ENCODE results near the gene SNX10. TPM values are rescaled to one million over a fixed set of nuclear protein-coding genes. Genes with fewer than 3 reads are reported as not detected.
"Not testable (repeated sequence)": the region's sequence is repeated elsewhere in the genome, so short reads cannot be mapped to it uniquely, and the experiment has no call there.

The SNX10 gene
- total and polyA plus RNA-seq, 2 experiments from 2014 or later, result 3.3 to 9.3 TPM

- Histone ChIP-seq H3K36me3 (no peaks in the 10 kb centered on the region), H3K27ac (no peak overlapping the region), H3K4me1 (ENCODE audit: low read depth) (no peaks in the 10 kb centered on the region), H3K9me3 (ENCODE audit: low read depth) (no peaks in the 10 kb centered on the region), H3K4me3 (no peak overlapping the region), H3K27me3 (no peaks in the 10 kb centered on the region)
- TF ChIP-seq CTCF (IDR thresholded peaks at IDR 0.05; ENCODE audit: low read depth, low read length), result no peak
- no peak for DNase-seq (ENCODE audit: low read depth in 1 of 2, low spot score in 1 of 2)
Observed at GRCh38 chr7:26280723-26281122, 10.9 kb upstream of the SNX10 start.

- Histone ChIP-seq H3K27ac (no peak overlapping the region), H3K4me1 (ENCODE audit: low read depth) (no peaks in the 10 kb centered on the region), H3K4me3 (no peak overlapping the region), H3K9me3 (ENCODE audit: low read depth) (no peaks in the 10 kb centered on the region), H3K27me3 (no peaks in the 10 kb centered on the region), H3K36me3 (no peaks in the 10 kb centered on the region)
- no peak for TF ChIP-seq CTCF (IDR thresholded peaks at IDR 0.05; ENCODE audit: low read depth, low read length)
- DNase-seq (ENCODE audit: low read depth in 1 of 2, low spot score in 1 of 2), result no peak
Observed at GRCh38 chr7:26284477-26284876, 7.2 kb upstream of the SNX10 start.

- no peak for DNase-seq (ENCODE audit: low read depth in 1 of 2, low spot score in 1 of 2)
- H3K36me3 ChIP-seq, result no peaks in the 10 kb centered on the region
- no peak overlapping the region for H3K27ac ChIP-seq
- H3K9me3 ChIP-seq (ENCODE audit: low read depth), result no peaks in the 10 kb centered on the region
- H3K4me1 ChIP-seq (ENCODE audit: low read depth), result no peaks in the 10 kb centered on the region
- no peaks in the 10 kb centered on the region for H3K27me3 ChIP-seq
- H3K4me3 ChIP-seq, result no peak overlapping the region
- peak; percentile 4 for TF ChIP-seq CTCF (IDR thresholded peaks at IDR 0.05; ENCODE audit: low read depth, low read length)
Observed at GRCh38 chr7:26284995-26285632, 6.5 kb upstream of the SNX10 start.

- no peaks in the 10 kb centered on the region for H3K9me3 ChIP-seq (ENCODE audit: low read depth)
- no peaks in the 10 kb centered on the region for H3K36me3 ChIP-seq
- H3K27ac ChIP-seq, result no peak overlapping the region
- no peaks in the 10 kb centered on the region for H3K27me3 ChIP-seq
- TF ChIP-seq CTCF (IDR thresholded peaks at IDR 0.05; ENCODE audit: low read depth, low read length), result no peak
- no peak overlapping the region for H3K4me3 ChIP-seq
- DNase-seq (ENCODE audit: low read depth in 1 of 2, low spot score in 1 of 2), result no peak
- H3K4me1 ChIP-seq (ENCODE audit: low read depth), result no peaks in the 10 kb centered on the region
Observed at GRCh38 chr7:26286157-26286556, 5.5 kb upstream of the SNX10 start.

GRCh38 chr7:26288126-26288525, 3.5 kb upstream of the SNX10 start:
- H3K4me1 ChIP-seq (ENCODE audit: low read depth); DNase-seq (ENCODE audit: low read depth in 1 of 2, low spot score in 1 of 2); H3K27me3 ChIP-seq; H3K36me3 ChIP-seq; H3K4me3 ChIP-seq; H3K27ac ChIP-seq; H3K9me3 ChIP-seq (ENCODE audit: low read depth): not testable (repeated sequence)

GRCh38 chr7:26291251-26291650, 411 bp upstream of the SNX10 start:
- Histone ChIP-seq H3K4me3 (peak overlapping the region; percentile 77), H3K9me3 (ENCODE audit: low read depth) (no peaks in the 10 kb centered on the region), H3K4me1 (ENCODE audit: low read depth) (no peaks in the 10 kb centered on the region), H3K27me3 (no peaks in the 10 kb centered on the region), H3K36me3 (no peaks in the 10 kb centered on the region), H3K27ac (no peak overlapping the region)
- TF ChIP-seq CTCF (IDR thresholded peaks at IDR 0.05; ENCODE audit: low read depth, low read length), result no peak
- no peak for DNase-seq (ENCODE audit: low read depth in 1 of 2, low spot score in 1 of 2)
